SK-N-SH (cell line): Measurements from ENCODE around the gene C17orf67. TPM values are rescaled to one million over a fixed set of nuclear protein-coding genes. Genes with fewer than 3 reads are reported as not detected.

Source experiments
- CTCF ChIA-PET: fragments of 300-600, 350-600 bp; formaldehyde crosslinking; extraction: SDS; loops from one replicate; lab custom pipeline; 2021; lab: Yijun Ruan, JAX
- POLR2A ChIA-PET: fragments of 350-600 bp; sonication (Branson Sonifier 250); formaldehyde crosslinking; extraction: SDS; loops from one replicate; lab custom pipeline; 2020; ENCODE audit warnings: antibody characterized with exemption, inconsistent platforms; lab: Yijun Ruan, JAX
- DNase-seq: peaks from one replicate; pipeline ENCODE4 v3.0.0; 2012
- H2AFZ ChIP-seq: fragments of 200-600 bp; sonication (generic); 2 replicates; pipeline ENCODE4 v1.8.1; 2016; ENCODE audit warnings: antibody characterized with exemption, mild to moderate bottlenecking, low read depth
- H3F3A ChIP-seq: fragments of 200-600 bp; sonication (generic); replicated peaks from 2 replicates; pipeline ENCODE3; 2016; ENCODE audit warnings: antibody characterized with exemption, mild to moderate bottlenecking; ENCODE audit not compliant: insufficient read depth
- H3K27ac ChIP-seq, 2 experiments: fragments of 200-500 bp in 1 of 2; fragments of 200-600 bp in 1 of 2; sonication (Bioruptor generic) in 1 of 2; sonication (generic), shearing (Covaris generic) in 1 of 2; 2 replicates each; pipeline versions ENCODE4 v1.5.1 to v1.6.1; 2014 to 2016; ENCODE audit warnings: low read depth in 2 of 2, inconsistent platforms in 1 of 2, low read length in 1 of 2, mild to moderate bottlenecking in 1 of 2, mixed read lengths in 1 of 2
- H3K27me3 ChIP-seq: fragments of 200-600 bp; sonication (generic), shearing (Covaris generic); 2 replicates; pipeline ENCODE4 v1.6.1; 2016; ENCODE audit warnings: mixed run types; ENCODE audit not compliant: insufficient read depth
- H3K36me3 ChIP-seq, 2 experiments: fragments of 200-500 bp in 1 of 2; fragments of 200-600 bp in 1 of 2; sonication (Bioruptor generic) in 1 of 2; sonication (generic) in 1 of 2; replicated peaks in 1 of 2; 2 replicates each; pipeline versions ENCODE3 to v1.5.1; 2014 to 2016; ENCODE audit warnings: low read length in 1 of 2, mild to moderate bottlenecking in 1 of 2; ENCODE audit not compliant: insufficient read depth in 2 of 2, control insufficient read depth in 1 of 2
- H3K4me1 ChIP-seq, 2 experiments: fragments of 200-500 bp in 1 of 2; fragments of 200-600 bp in 1 of 2; sonication (Bioruptor generic) in 1 of 2; sonication (generic), shearing (Covaris generic) in 1 of 2; 2 replicates each; pipeline versions ENCODE4 v1.5.1 to v1.6.1; 2014 to 2016; ENCODE audit warnings: low read depth in 1 of 2, low read length in 1 of 2, mixed run types in 1 of 2; ENCODE audit not compliant: insufficient read depth in 2 of 2, control insufficient read depth in 1 of 2
- H3K4me2 ChIP-seq: fragments of 200-600 bp; sonication (generic), shearing (Covaris generic); 2 replicates; pipeline ENCODE4 v1.6.1; 2017; ENCODE audit warnings: mixed run types
- H3K4me3 ChIP-seq, 2 experiments: fragments of 200-500 bp in 1 of 2; fragments of 200-600 bp in 1 of 2; sonication (Bioruptor generic) in 1 of 2; sonication (generic), shearing (Covaris generic) in 1 of 2; 2 replicates each; pipeline versions ENCODE4 v1.5.1 to v1.8.1; 2014 to 2016; ENCODE audit warnings: low read depth in 2 of 2, inconsistent platforms in 1 of 2, low read length in 1 of 2, mild to moderate bottlenecking in 1 of 2, mixed read lengths in 1 of 2, moderate library complexity in 1 of 2
- H3K79me2 ChIP-seq: fragments of 200-600 bp; sonication (generic); 2 replicates; pipeline ENCODE4 v1.8.1; 2017; ENCODE audit warnings: mild to moderate bottlenecking; ENCODE audit not compliant: insufficient read depth
- H3K9ac ChIP-seq: fragments of 200-600 bp; sonication (generic); 2 replicates; pipeline ENCODE4 v1.6.1; 2017; ENCODE audit warnings: mixed run types
- H3K9me2 ChIP-seq: fragments of 200-600 bp; sonication (generic); 2 replicates; pipeline ENCODE4 v1.6.1; 2017; ENCODE audit warnings: mixed run types
- H3K9me3 ChIP-seq: fragments of 200-600 bp; sonication (generic); 2 replicates; pipeline ENCODE4 v1.6.1; 2017; ENCODE audit warnings: mixed run types, mild to moderate bottlenecking, moderate library complexity
- H4K20me1 ChIP-seq: fragments of 200-600 bp; sonication (generic); 2 replicates; pipeline ENCODE4 v1.6.1; 2017; ENCODE audit warnings: mild to moderate bottlenecking, mixed run types; ENCODE audit not compliant: insufficient read depth
- ELF1 ChIP-seq: IDR thresholded peaks from 2 replicates; pipeline ENCODE4 v1.4.0; 2012
- FOXJ3 ChIP-seq: sonication (generic); formaldehyde crosslinking; IDR thresholded peaks from 2 replicates; pipeline ENCODE4 v1.5.1; 2020; ENCODE audit warnings: mild to moderate bottlenecking, missing genetic modification reagents
- FOXM1 ChIP-seq: IDR thresholded peaks from 2 replicates; pipeline ENCODE4 v1.4.0; 2012; ENCODE audit warnings: low read depth, mild to moderate bottlenecking
- JUND ChIP-seq: IDR thresholded peaks from 2 replicates; pipeline ENCODE4 v1.4.0; 2012
- MXI1 ChIP-seq: IDR thresholded peaks from 2 replicates; pipeline ENCODE4 v1.6.1; 2012; ENCODE audit warnings: mild to moderate bottlenecking, low read depth, low read length, improper control_type of control experiment
- NFIC ChIP-seq: IDR thresholded peaks from 2 replicates; pipeline ENCODE4 v1.4.0; 2012; ENCODE audit warnings: borderline replicate concordance
- NRF1 ChIP-seq: IDR thresholded peaks from 2 replicates; pipeline ENCODE4 v1.6.1; 2012; ENCODE audit warnings: low read depth, mild to moderate bottlenecking, low read length
- POLR2AphosphoS5 ChIP-seq: IDR thresholded peaks from 2 replicates; pipeline ENCODE4 v1.6.1; 2012; ENCODE audit warnings: low read depth, low read length
- RCOR1 ChIP-seq: fragments of 150-350 bp; IDR thresholded peaks from 2 replicates; pipeline ENCODE4 v1.6.1; 2017; ENCODE audit warnings: antibody characterized with exemption, low read length
- RFX5 ChIP-seq: IDR thresholded peaks from 2 replicates; pipeline ENCODE4 v1.6.1; 2012; ENCODE audit warnings: mild to moderate bottlenecking, improper control_type of control experiment, low read length
- RXRA ChIP-seq: IDR thresholded peaks from 2 replicates; pipeline ENCODE4 v1.4.0; 2012; ENCODE audit warnings: low read depth, mild to moderate bottlenecking, borderline replicate concordance
- SMC3 ChIP-seq: IDR thresholded peaks from 2 replicates; pipeline ENCODE4 v1.6.1; 2012; ENCODE audit warnings: low read depth, low read length, improper control_type of control experiment
- TAF1 ChIP-seq: IDR thresholded peaks from 2 replicates; pipeline ENCODE4 v1.6.1; 2012; ENCODE audit warnings: low read depth, mild to moderate bottlenecking, low read length, moderate library complexity, borderline replicate concordance
- WGBS: methylation state at CpG from one replicate; pipeline ENCODE4 v1.1.6; 2017; ENCODE audit warnings: low lambda C conversion rate; 5-methylcytosine and 5-hydroxymethylcytosine counted together
- polyA plus RNA-seq, 3 experiments: library from polyadenylated mRNA; depleted of rRNA; stranded (reverse); fragments of >200 nt; gene quantifications; 2 replicates each; pipeline ENCODE4 v1.2.3, GENCODE V29; 2012
- TF ChIP-seq, protein P1 (sequence below): IDR thresholded peaks from 2 replicates; pipeline ENCODE4 v1.4.0; 2012; ENCODE audit warnings: low read depth
- TF ChIP-seq, protein P2 (sequence below): fragments of 150-350 bp; IDR thresholded peaks from 2 replicates; pipeline ENCODE4 v1.6.1; 2016; ENCODE audit warnings: mild to moderate bottlenecking, low read depth, low read length
- TF ChIP-seq, protein P3 (sequence below): IDR thresholded peaks from 2 replicates; pipeline ENCODE4 v1.4.0; 2012; ENCODE audit warnings: low read depth, borderline replicate concordance
- TF ChIP-seq, protein P4 (sequence below): IDR thresholded peaks from 2 replicates; pipeline ENCODE4 v1.4.0; 2012; ENCODE audit warnings: low read depth, borderline replicate concordance

The C17orf67 gene
- polyA plus RNA-seq, 1 of the 3 experiments (the other 2 are of a cell fraction) = 1.7 TPM

DNA sequence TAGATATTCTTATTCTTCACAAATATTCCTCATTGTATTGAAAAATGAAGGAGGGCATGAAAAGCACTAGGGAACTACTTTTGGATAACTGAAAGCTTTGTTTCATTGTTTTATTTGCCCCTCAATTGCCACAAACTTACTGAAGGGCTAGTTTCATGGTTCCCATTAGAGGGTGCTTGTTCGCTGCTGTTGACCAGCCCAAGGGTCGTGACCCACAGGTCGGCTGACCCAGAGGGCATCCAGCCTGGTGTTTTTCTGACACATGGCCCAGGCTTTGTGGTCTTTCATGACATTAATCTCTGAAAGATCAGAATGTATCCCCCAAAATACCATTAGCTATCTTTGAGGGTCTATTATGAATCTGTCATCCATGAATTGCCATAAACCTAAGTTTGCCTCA lies 30.3 kb upstream of the C17orf67 start:
- Histone ChIP-seq H3K27me3 (no peaks in the 10 kb centered on the region), H3K27ac (no peak overlapping the region), H3K4me2 (no peak overlapping the region), H2AFZ (no peak overlapping the region), H3K9me3 (no peaks in the 10 kb centered on the region), H3K36me3 (peaks cover 44 to 48% of the 10 kb centered on the region in 2 experiments), H3K79me2 (no peaks in the 10 kb centered on the region), H3K9ac (no peak overlapping the region), H3K9me2 (no peaks in the 10 kb centered on the region), H3K4me3 (no peak overlapping the region), H3K4me1 (peaks cover 0 to 5% of the 10 kb centered on the region in 2 experiments; a peak in 2 of 4 replicates), H3F3A (peaks cover 29% of the 10 kb centered on the region), H4K20me1 (no peaks in the 10 kb centered on the region)
- WGBS = 60% methylated on average over 3 of the region's 3 CpGs
- ChIA-PET POLR2A (no interaction called here), CTCF (interaction anchor here (0.6 to 2.0 kb wide), 4 partner anchors 44 to 1337 kb away, joined by 3 to 15 read pairs (median 4); no protein-coding TSS in a partner anchor)
- TF ChIP-seq, protein P1, sequence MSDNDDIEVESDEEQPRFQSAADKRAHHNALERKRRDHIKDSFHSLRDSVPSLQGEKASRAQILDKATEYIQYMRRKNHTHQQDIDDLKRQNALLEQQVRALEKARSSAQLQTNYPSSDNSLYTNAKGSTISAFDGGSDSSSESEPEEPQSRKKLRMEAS = no peak
- no peak for TF ChIP-seq RXRA
- no peak for TF ChIP-seq RCOR1
- TF ChIP-seq POLR2AphosphoS5 = no peak
- TF ChIP-seq FOXJ3 = no peak
- TF ChIP-seq FOXM1 = no peak
- TF ChIP-seq, protein P2, sequence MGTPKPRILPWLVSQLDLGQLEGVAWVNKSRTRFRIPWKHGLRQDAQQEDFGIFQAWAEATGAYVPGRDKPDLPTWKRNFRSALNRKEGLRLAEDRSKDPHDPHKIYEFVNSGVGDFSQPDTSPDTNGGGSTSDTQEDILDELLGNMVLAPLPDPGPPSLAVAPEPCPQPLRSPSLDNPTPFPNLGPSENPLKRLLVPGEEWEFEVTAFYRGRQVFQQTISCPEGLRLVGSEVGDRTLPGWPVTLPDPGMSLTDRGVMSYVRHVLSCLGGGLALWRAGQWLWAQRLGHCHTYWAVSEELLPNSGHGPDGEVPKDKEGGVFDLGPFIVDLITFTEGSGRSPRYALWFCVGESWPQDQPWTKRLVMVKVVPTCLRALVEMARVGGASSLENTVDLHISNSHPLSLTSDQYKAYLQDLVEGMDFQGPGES = no peak
- no peak for TF ChIP-seq SMC3
- TF ChIP-seq MXI1 = no peak
- no peak for TF ChIP-seq NRF1
- no peak for TF ChIP-seq NFIC
- TF ChIP-seq, protein P3, sequence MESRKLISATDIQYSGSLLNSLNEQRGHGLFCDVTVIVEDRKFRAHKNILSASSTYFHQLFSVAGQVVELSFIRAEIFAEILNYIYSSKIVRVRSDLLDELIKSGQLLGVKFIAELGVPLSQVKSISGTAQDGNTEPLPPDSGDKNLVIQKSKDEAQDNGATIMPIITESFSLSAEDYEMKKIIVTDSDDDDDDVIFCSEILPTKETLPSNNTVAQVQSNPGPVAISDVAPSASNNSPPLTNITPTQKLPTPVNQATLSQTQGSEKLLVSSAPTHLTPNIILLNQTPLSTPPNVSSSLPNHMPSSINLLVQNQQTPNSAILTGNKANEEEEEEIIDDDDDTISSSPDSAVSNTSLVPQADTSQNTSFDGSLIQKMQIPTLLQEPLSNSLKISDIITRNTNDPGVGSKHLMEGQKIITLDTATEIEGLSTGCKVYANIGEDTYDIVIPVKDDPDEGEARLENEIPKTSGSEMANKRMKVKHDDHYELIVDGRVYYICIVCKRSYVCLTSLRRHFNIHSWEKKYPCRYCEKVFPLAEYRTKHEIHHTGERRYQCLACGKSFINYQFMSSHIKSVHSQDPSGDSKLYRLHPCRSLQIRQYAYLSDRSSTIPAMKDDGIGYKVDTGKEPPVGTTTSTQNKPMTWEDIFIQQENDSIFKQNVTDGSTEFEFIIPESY = no peak
- no peak for TF ChIP-seq TAF1
- TF ChIP-seq, protein P4, sequence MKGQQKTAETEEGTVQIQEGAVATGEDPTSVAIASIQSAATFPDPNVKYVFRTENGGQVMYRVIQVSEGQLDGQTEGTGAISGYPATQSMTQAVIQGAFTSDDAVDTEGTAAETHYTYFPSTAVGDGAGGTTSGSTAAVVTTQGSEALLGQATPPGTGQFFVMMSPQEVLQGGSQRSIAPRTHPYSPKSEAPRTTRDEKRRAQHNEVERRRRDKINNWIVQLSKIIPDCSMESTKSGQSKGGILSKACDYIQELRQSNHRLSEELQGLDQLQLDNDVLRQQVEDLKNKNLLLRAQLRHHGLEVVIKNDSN = no peak
- no peak for DNase-seq

DNA sequence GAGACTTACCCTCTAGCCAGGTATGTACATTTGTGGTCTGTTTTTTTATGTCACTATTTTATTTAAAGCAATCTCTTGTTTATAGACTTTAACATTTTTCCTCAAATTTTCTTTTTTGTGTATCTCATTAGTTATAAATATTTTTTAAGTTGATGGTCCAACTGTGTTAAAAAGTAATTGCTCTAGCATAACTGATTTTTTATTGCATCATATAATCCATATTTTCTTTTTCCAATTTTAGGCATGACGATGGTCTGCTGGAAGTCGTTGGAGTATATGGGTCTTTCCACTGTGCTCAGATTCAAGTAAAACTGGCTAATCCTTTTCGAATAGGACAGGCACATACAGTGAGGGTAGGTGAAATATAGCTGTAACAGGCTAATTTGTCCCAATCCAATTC lies 28.2 kb upstream of the C17orf67 start:
- Histone ChIP-seq H3K4me1 (no peaks in the 10 kb centered on the region; a peak in 1 of 4 replicates), H3F3A (peaks cover 12% of the 10 kb centered on the region), H3K4me3 (no peak overlapping the region), H3K9me3 (no peaks in the 10 kb centered on the region), H2AFZ (no peak overlapping the region), H3K79me2 (no peaks in the 10 kb centered on the region), H3K9me2 (no peaks in the 10 kb centered on the region), H3K27ac (no peak overlapping the region), H4K20me1 (no peaks in the 10 kb centered on the region), H3K27me3 (no peaks in the 10 kb centered on the region), H3K9ac (no peak overlapping the region), H3K36me3 (peaks cover 56 to 58% of the 10 kb centered on the region in 2 experiments), H3K4me2 (no peak overlapping the region)
- WGBS = 93% methylated on average over 3 of the region's 3 CpGs
- DNase-seq = no peak
- TF ChIP-seq ELF1 (no peak), RFX5 (no peak), JUND (no peak)
- TF ChIP-seq, protein P3 = no peak
- TF ChIP-seq, protein P4 = no peak
- ChIA-PET CTCF (interaction anchor here (0.7 to 2.9 kb wide), 3 partner anchors 26 to 43 kb away, joined by 3 to 11 read pairs (median 3); no protein-coding TSS in a partner anchor), POLR2A (no interaction called here)
